Neural progenitor cell (in vitro differentiated cells): ENCODE measurements around the gene EGFL6.

Source experiments
- CTCF ChIP-seq: fragments of 200-600 bp; sonication (generic); IDR thresholded peaks from 2 replicates; pipeline ENCODE4 v1.5.1; 2017; ENCODE audit warnings: antibody characterized with exemption, mild to moderate bottlenecking
- EZH2phosphoT487 ChIP-seq: fragments of 200-600 bp; sonication (generic); IDR thresholded peaks from 2 replicates; pipeline ENCODE4 v1.6.1; 2017; ENCODE audit warnings: antibody characterized with exemption

- TF ChIP-seq CTCF = no peak
- TF ChIP-seq EZH2phosphoT487 = no peak
Observed at GRCh38 chrX:13520936-13521335, 48.5 kb upstream of the EGFL6 start.
